GM12878 (cell line): Measurements from ENCODE around the gene NPAS3. TPM values are rescaled to one million over a fixed set of nuclear protein-coding genes. Genes with fewer than 3 reads are reported as not detected.

Source experiments
- ATAC-seq: fragments of 200-7000 bp; cut with Tn5 transposase; 3 replicates; pipeline ENCODE4 v1.9.1; 2020; ENCODE audit warnings: mild to moderate bottlenecking, moderate library complexity
- BruUV-seq: library from RNA; stranded (reverse); fragments of 400-500 nt; replicated peaks from 2 replicates; lab custom pipeline; 2021; lab: Mats Ljungman, UMichigan
- CTCF ChIA-PET: fragments of 300-600 bp; sonication (Branson Sonifier 250); formaldehyde crosslinking; extraction: SDS; loops from one replicate; lab custom pipeline; 2021; ENCODE audit warnings: inconsistent platforms; lab: Yijun Ruan, JAX
- POLR2A ChIA-PET: fragments of 350-600 bp; formaldehyde crosslinking; extraction: SDS; loops from one replicate; lab custom pipeline; 2021; ENCODE audit warnings: inconsistent platforms; lab: Charles Lee
- RAD21 ChIA-PET: fragments of 300-600 bp; sonication (Branson Sonifier 250); formaldehyde crosslinking; loops from one replicate; lab custom pipeline; 2023; ENCODE audit warnings: antibody characterized with exemption; ENCODE audit not compliant: unreplicated experiment; lab: Charles Lee
- SMC1A ChIA-PET: fragments of 300-600 bp; sonication (Branson Sonifier 250); formaldehyde crosslinking; loops from one replicate; lab custom pipeline; 2023; ENCODE audit not compliant: unreplicated experiment, uncharacterized antibody; lab: Charles Lee
- DNase-seq: peaks from one replicate; pipeline ENCODE4 v3.0.0-alpha.2; 2011; ENCODE audit warnings: low read depth, low spot score
- FAIRE-seq: peaks from 3 replicates; lab custom pipeline; 2011; peaks lifted over from hg19 to GRCh38; lab: Jason Lieb, UNC
- H2AFZ ChIP-seq: 2 replicates; pipeline ENCODE4 v1.6.0; 2011; ENCODE audit warnings: low read depth, low read length, control low read depth; ENCODE audit not compliant: control insufficient read depth
- H3K27ac ChIP-seq: 2 replicates; pipeline ENCODE4 v1.5.1; 2011; ENCODE audit warnings: control low read depth; ENCODE audit not compliant: control insufficient read depth, insufficient read depth
- H3K27me3 ChIP-seq, 2 experiments: replicated peaks in 1 of 2; 2 replicates each; pipeline versions ENCODE4 v1.6.0 to v1.6.1; 2011; ENCODE audit warnings: low read length in 1 of 2; ENCODE audit not compliant: control insufficient read depth in 2 of 2, insufficient read depth in 2 of 2
- H3K36me3 ChIP-seq, 2 experiments: 2 replicates each; pipeline ENCODE4 v1.5.1; 2011; ENCODE audit warnings: low read length in 1 of 2; ENCODE audit not compliant: control insufficient read depth in 2 of 2, insufficient read depth in 2 of 2
- H3K4me1 ChIP-seq: 2 replicates; pipeline ENCODE4 v1.6.1; 2011; ENCODE audit warnings: mild to moderate bottlenecking, low read length, moderate library complexity, mixed read lengths; ENCODE audit not compliant: control insufficient read depth, insufficient read depth
- H3K4me2 ChIP-seq: 2 replicates; pipeline ENCODE4 v1.6.0; 2011; ENCODE audit warnings: control low read depth; ENCODE audit not compliant: control insufficient read depth, insufficient read depth
- H3K4me3 ChIP-seq: fragments of 200-600 bp; sonication (generic); 2 replicates; pipeline ENCODE4 v1.5.1; 2016
- H3K79me2 ChIP-seq: 2 replicates; pipeline ENCODE4 v1.6.0; 2011; ENCODE audit warnings: low read length; ENCODE audit not compliant: control insufficient read depth, insufficient read depth
- H3K9ac ChIP-seq: 2 replicates; pipeline ENCODE4 v1.8.0; 2011; ENCODE audit warnings: low read length, control low read depth, mixed read lengths; ENCODE audit not compliant: control insufficient read depth, insufficient read depth
- H3K9me3 ChIP-seq: replicated peaks from 3 replicates; pipeline ENCODE4 v1.5.1; 2011; ENCODE audit warnings: mild to moderate bottlenecking, low read length; ENCODE audit not compliant: control insufficient read depth, insufficient read depth
- H4K20me1 ChIP-seq: 2 replicates; pipeline ENCODE4 v1.6.0; 2011; ENCODE audit not compliant: control insufficient read depth, insufficient read depth
- ATF7 ChIP-seq: fragments of 450-650 bp; IDR thresholded peaks from 2 replicates; pipeline ENCODE4 v1.6.1; 2016; ENCODE audit warnings: low read depth, mild to moderate bottlenecking
- CBX5 ChIP-seq: sonication (generic); IDR thresholded peaks from 2 replicates; pipeline ENCODE4 v1.6.1; 2016; ENCODE audit warnings: low read depth, moderate library complexity, mild to moderate bottlenecking, inconsistent platforms
- CREM ChIP-seq: IDR thresholded peaks from 2 replicates; pipeline ENCODE4 v1.6.1; 2014; ENCODE audit warnings: antibody characterized with exemption, low read depth
- FOXK2 ChIP-seq: fragments of 450-650 bp; IDR thresholded peaks from 2 replicates; pipeline ENCODE4 v1.6.1; 2017; ENCODE audit warnings: mild to moderate bottlenecking, moderate library complexity
- IKZF2 ChIP-seq, 2 experiments: fragments of 450-650 bp; IDR thresholded peaks; 2 replicates each; pipeline ENCODE4 v1.6.1; 2017; ENCODE audit warnings: mild to moderate bottlenecking in 2 of 2, moderate library complexity in 2 of 2
- MEF2B ChIP-seq: fragments of 450-650 bp; IDR thresholded peaks from 2 replicates; pipeline ENCODE4 v1.6.1; 2018; ENCODE audit warnings: mild to moderate bottlenecking, moderate library complexity; ENCODE audit not compliant: partially characterized antibody, poor library complexity, severe bottlenecking
- NFYA ChIP-seq: IDR thresholded peaks from 2 replicates; pipeline ENCODE4 v1.6.1; 2011; ENCODE audit warnings: low read depth, mild to moderate bottlenecking, low read length, improper control_type of control experiment, borderline replicate concordance
- RAD21 ChIP-seq: IDR thresholded peaks from 2 replicates; pipeline ENCODE4 v1.6.1; 2011; ENCODE audit warnings: mild to moderate bottlenecking, low read depth, low read length, moderate library complexity; ENCODE audit not compliant: insufficient read depth
- RUNX3 ChIP-seq: IDR thresholded peaks from 2 replicates; pipeline ENCODE4 v1.6.1; 2012; ENCODE audit warnings: low read length, inconsistent platforms
- SKIL ChIP-seq: fragments of 450-650 bp; IDR thresholded peaks from 2 replicates; pipeline ENCODE4 v1.6.1; 2017; ENCODE audit warnings: mild to moderate bottlenecking, low read depth, inconsistent platforms; ENCODE audit not compliant: poor library complexity, severe bottlenecking
- SMAD5 ChIP-seq: IDR thresholded peaks from 2 replicates; pipeline ENCODE4 v1.6.1; 2016; ENCODE audit warnings: antibody characterized with exemption, low read depth
- STAT3 ChIP-seq: IDR thresholded peaks from 2 replicates; pipeline ENCODE4 v1.6.1; 2011; ENCODE audit warnings: low read depth, low read length, improper control_type of control experiment
- TARDBP ChIP-seq: IDR thresholded peaks from 2 replicates; pipeline ENCODE4 v1.6.1; 2016; ENCODE audit warnings: borderline replicate concordance
- TCF7 ChIP-seq: IDR thresholded peaks from 2 replicates; pipeline ENCODE4 v1.6.1; 2014; ENCODE audit warnings: antibody characterized with exemption, borderline replicate concordance
- ZBTB11 ChIP-seq: fragments of 450-650 bp; formaldehyde crosslinking; IDR thresholded peaks from 2 replicates; pipeline ENCODE4 v1.5.0; 2022; ENCODE audit warnings: mild to moderate bottlenecking, missing genetic modification characterization
- ZNF622 ChIP-seq: fragments of 450-650 bp; IDR thresholded peaks from 2 replicates; pipeline ENCODE4 v1.6.1; 2017; ENCODE audit warnings: mild to moderate bottlenecking, inconsistent platforms
- in situ Hi-C: fragments of 300-500 bp; cut with MboI; formaldehyde crosslinking; loops from 9 replicates; pipeline ENCODE4 v1.14.3; 2018; ENCODE audit warnings: mixed read lengths
- intact Hi-C: fragments of 100-400 bp; cut with micrococcal nuclease; formaldehyde crosslinking; loops from one replicate; pipeline ENCODE4 v1.14.2; 2022; ENCODE audit not compliant: unreplicated experiment
- polyA plus RNA-seq, 11 experiments: library from polyadenylated mRNA; depleted of rRNA in 4 of 11; unstranded in 6 of 11; stranded (reverse) in 5 of 11; fragments of >200 nt; fragmentation: Nextera tagmentation in 4 of 11; fragmentation: Illumina TruSeq in 1 of 11; extraction: Ambion mirVana in 4 of 11; extraction: Trizol in 1 of 11; gene quantifications; 1 replicate in 1 of 11; 2 replicates in 10 of 11; pipeline versions ENCODE4 v1.2.1 to v1.2.3, GENCODE V29; 2011 to 2016; ENCODE audit warnings: inconsistent platforms in 2 of 11, missing spikeins in 2 of 11, low read depth in 1 of 11
- total RNA-seq, 4 experiments: library from RNA; depleted of rRNA in 3 of 4; stranded (reverse); fragments of >200 nt in 3 of 4; fragmentation: Illumina TruSeq in 1 of 4; extraction: Trizol in 1 of 4; gene quantifications; 2 replicates each; pipeline versions ENCODE4 v1.2.1 to v1.2.3, GENCODE V29; 2013 to 2021
- TF ChIP-seq, protein P1 (sequence below): fragments of 450-650 bp; IDR thresholded peaks from 2 replicates; pipeline ENCODE4 v1.6.1; 2017; ENCODE audit warnings: low read depth, mild to moderate bottlenecking, moderate library complexity

NPAS3 gene
- total and polyA plus RNA-seq, 10 of the 15 experiments (the other 5 are each of a cell fraction or from before 2014, with no cell fraction given), result under 0.01 to 2.7 (median 0.03) TPM; not detected in 6

GRCh38 chr14:33350366-33350990 is 411.8 kb downstream of the NPAS3 start (continued):
- TF ChIP-seq, protein P1, sequence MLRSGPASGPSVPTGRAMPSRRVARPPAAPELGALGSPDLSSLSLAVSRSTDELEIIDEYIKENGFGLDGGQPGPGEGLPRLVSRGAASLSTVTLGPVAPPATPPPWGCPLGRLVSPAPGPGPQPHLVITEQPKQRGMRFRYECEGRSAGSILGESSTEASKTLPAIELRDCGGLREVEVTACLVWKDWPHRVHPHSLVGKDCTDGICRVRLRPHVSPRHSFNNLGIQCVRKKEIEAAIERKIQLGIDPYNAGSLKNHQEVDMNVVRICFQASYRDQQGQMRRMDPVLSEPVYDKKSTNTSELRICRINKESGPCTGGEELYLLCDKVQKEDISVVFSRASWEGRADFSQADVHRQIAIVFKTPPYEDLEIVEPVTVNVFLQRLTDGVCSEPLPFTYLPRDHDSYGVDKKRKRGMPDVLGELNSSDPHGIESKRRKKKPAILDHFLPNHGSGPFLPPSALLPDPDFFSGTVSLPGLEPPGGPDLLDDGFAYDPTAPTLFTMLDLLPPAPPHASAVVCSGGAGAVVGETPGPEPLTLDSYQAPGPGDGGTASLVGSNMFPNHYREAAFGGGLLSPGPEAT, result no peak
- TF ChIP-seq NFYA, result no peak

DNA sequence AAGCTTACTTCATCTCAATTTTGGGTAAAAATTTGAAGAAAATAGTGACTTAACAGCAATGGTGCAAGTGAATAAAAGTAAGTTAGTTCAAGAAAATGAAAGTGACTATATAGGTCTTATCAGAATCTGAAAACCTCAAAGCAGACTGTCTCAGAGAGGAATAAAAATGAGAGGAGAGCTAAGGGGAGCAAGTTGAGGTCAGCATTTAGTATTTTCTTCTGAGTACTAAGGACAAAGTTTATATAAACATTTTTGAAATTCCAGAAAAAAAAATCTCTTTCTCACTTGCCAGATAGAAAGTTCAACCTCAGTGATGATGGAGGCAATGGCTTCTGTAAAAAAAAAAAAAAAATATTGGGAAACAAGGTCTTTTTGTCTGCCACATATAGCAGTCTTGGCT is 414.1 kb downstream of the NPAS3 start:
- no peaks in the 10 kb centered on the region for H3K9me3 ChIP-seq
- H3K36me3 ChIP-seq, result no peaks in the 10 kb centered on the region
- CTCF ChIA-PET, result interaction anchor here (0.8 kb wide), 1 partner anchor 348 kb away, joined by 3 read pairs; no protein-coding TSS in a partner anchor
- SMC1A ChIA-PET, result interaction anchor here (1.1 kb wide), 1 partner anchor 151 kb away, joined by 3 read pairs; no protein-coding TSS in a partner anchor
- H3K9ac ChIP-seq, result no peak overlapping the region
- H2AFZ ChIP-seq, result no peak overlapping the region
- no peaks in the 10 kb centered on the region for H3K4me1 ChIP-seq
- no peaks in the 10 kb centered on the region for H3K79me2 ChIP-seq
- H4K20me1 ChIP-seq, result no peaks in the 10 kb centered on the region
- POLR2A ChIA-PET, result interaction anchor here (0.8 kb wide), 1 partner anchor 246 kb away, joined by 3 read pairs; no protein-coding TSS in a partner anchor
- H3K27me3 ChIP-seq, result no peaks in the 10 kb centered on the region; a peak in 1 of 4 replicates
- RAD21 ChIA-PET, result interaction anchor here (1.3 kb wide), 1 partner anchor 440 kb away, joined by 3 read pairs; no protein-coding TSS in a partner anchor
- BruUV-seq, result no TSS peak
- FAIRE-seq, result no peak
- no peak overlapping the region for H3K4me2 ChIP-seq
- in situ Hi-C loops (no loop called here), intact Hi-C loops (no loop called here)
- no peak for DNase-seq
- no peak for ATAC-seq
- no peak overlapping the region for H3K4me3 ChIP-seq
- no peak overlapping the region for H3K27ac ChIP-seq
- TF ChIP-seq CREM, result no peak
- TF ChIP-seq SMAD5, result no peak
- no peak for TF ChIP-seq IKZF2 (IDR thresholded peaks at IDR 0.05)
- TF ChIP-seq ATF7, result no peak
- no peak for TF ChIP-seq MEF2B
- no peak for TF ChIP-seq FOXK2
- TF ChIP-seq ZBTB11 (CRISPR knock-in tag), result no peak
- TF ChIP-seq TCF7, result no peak
- no peak for TF ChIP-seq STAT3
- TF ChIP-seq RAD21, result no peak
- TF ChIP-seq SKIL, result no peak
- no peak for TF ChIP-seq CBX5
- no peak for TF ChIP-seq TARDBP
- no peak for TF ChIP-seq RUNX3
- no peak for TF ChIP-seq ZNF622
